ENCODE measurements around the gene TLE3. TPM values are rescaled to one million over a fixed set of nuclear protein-coding genes. Genes with fewer than 3 reads are reported as not detected.

The TLE3 gene
- total RNA-seq, 1 donor from 2014 or later = 17.6 TPM

DNA sequence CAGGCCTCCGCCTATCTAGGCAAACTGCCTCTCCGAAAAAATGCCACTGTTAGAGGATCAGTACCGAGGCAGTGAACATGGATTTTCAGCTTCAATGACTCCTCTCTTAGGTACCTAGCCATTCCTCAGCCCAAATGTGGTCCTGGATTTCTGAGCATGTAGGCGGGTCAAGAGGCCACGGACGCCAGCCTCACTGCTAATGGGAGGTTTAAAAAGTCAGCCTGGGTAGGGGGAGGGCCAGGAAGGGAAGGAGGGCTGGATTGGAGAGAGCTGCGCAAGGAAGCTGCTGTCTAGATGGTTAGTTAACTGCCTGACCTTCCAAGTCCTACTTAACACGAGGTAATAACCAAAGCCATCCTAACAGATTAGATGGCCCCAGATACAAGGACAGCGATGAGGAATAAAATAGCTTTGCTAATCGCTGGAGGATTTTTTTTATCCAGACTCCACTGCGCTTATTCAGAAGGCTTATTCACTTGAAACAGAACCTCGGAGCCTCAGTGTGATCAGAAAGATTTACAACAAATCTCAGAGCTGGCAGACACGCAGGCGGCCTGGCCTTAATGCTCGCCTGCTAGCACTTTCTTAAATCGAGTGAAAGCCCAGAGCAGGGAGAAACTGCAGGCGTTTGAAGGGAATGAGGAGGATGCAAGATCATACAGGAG lies 34.3 kb downstream of the TLE3 start:
- DNase-seq (ENCODE audit: low spot score) = peak; percentile 98

- peak; percentile 88 for DNase-seq (ENCODE audit: low spot score)
These were observed 35.3 kb downstream of the TLE3 start for GRCh38 chr15:70062321-70062956.

DNA sequence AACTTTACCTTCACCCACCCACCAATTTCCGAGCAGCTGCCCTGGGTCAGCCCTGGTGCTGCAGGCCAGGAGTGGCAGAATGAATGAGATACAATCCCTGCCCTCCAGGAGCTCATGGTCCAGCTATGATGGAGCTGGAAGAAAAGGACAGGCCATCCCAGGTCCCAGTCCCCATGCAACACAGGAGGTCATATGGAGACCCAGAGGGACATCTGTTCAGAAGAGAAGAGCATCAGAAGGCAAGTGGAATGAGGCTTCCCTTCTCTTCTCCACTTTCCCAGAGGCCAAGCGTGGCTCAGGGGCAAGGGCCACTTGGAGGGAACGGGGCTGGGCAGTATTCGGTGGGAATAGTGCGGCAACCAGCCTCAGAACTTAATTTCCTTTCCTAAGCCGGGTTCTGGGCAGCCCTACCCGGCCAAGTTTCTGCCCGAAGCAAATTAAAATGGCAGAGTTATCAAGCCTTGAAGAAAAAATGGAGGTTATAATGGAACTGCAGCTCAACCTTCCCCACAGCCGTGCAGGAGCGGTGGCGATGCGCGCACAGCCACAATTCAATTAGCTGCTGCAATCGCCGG lies 35.9 kb downstream of the TLE3 start:
- DNase-seq (ENCODE audit: low spot score) = no peak

- DNase-seq (ENCODE audit: low spot score) = peak; percentile 20
These were observed 36.8 kb downstream of the TLE3 start for GRCh38 chr15:70060993-70061305.

- no peak for DNase-seq (ENCODE audit: low spot score)
These were observed 37.3 kb downstream of the TLE3 start for GRCh38 chr15:70060214-70060992.

DNA sequence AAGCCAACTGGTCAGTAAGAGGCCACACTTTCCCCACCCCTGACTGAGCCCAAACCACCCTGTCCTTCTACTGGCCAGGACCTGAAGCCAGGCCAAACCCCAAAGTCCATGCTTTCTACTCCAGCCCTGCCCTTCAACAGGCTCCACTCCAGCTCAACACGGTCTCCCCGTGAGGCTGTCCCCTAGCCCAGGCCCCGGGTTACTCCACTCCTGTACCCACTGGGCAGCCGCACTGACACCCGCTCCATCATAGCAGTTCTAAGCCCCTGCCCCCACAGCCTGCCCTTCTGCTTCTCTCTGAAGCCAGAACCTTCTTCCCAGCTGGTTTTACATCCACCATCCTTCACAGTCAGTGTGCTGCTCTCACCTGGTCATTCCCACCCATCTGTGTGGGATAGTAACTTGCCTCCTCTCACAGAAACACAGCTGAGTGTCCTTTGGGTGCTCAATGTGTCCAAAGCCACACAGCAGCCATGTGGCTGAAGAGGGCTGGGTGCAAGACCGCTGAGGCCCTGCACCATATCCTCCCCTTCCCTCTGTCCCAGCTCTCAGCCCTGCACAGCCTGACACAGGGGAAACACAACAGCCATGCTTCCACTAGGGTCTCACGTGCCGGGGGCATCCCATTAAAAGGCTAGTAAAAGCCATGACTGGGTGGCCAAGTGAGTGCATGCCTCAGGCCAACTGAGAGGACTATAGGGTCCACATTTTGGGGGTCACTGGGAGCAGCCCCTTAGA lies 38.1 kb downstream of the TLE3 start:
- no peak for DNase-seq (ENCODE audit: low spot score)

DNA sequence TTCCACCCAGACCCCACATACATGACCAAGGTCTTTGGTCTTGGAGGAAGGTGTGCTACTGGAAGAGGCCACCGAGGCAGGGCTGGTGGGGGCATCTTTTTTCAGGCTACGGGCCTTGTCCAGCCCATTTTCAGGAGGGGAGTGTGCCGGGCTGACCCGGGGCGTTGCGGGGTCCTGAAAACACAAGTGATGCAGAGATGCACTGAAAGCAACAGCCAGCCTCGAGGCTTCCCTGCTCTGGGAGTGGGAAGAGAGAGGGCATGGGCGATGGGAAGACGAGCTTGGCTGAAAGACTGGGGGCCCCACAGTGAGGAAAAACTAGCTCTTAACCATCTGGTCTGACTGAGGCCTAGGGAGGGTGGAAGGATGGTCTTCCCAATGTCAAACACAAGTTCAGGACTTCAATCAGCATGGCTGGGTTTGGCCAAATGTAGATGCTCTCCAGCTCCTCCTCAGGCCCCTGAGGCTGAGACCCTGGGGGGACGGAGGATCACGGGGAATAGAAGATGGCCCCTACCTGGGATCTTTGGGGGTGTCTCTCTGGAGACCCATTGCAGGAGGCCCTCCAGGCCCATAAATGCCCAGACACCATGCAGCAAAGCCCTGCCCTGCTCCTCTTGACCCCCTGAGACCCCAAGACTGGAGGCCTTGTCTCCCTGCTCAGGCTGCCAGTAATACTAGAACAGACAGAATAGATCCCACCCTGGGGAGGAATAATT lies 38.9 kb downstream of the TLE3 start:
- no peak for DNase-seq (ENCODE audit: low spot score)

DNA sequence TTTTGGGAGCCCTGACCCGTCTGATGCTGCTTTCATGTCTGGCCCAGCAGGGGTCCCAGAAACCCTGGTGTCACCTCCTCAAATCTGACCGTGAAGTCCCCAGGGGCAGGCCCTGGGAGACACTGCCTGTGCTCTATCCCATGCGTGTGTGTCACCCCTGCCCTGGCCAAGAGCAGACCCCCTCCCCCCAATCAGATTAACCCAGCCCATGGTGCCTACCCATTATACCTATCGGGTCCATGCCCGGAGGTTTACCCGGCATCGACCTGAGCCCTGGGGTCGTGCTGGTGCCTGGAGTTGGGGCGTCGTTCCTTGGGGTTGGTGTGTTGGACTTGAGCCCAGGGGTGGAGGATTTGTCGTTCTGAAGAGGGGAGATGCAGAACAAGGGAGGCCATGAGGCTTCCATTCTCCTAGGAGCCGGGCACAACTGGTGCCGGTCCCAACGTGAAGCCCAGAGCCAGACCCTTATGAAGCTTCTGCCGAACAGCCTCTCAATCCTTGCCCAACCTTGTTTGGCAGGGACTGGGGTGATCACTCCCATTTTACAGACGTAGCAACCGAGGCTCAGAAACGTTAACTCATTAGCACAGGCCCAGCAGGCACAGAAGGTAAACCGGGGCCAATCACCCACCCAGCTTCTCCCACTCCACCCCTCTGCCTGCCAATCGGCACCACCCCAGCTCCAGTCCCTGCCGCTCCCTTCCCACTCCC lies 39.6 kb downstream of the TLE3 start:
- no peak for DNase-seq (ENCODE audit: low spot score)

DNA sequence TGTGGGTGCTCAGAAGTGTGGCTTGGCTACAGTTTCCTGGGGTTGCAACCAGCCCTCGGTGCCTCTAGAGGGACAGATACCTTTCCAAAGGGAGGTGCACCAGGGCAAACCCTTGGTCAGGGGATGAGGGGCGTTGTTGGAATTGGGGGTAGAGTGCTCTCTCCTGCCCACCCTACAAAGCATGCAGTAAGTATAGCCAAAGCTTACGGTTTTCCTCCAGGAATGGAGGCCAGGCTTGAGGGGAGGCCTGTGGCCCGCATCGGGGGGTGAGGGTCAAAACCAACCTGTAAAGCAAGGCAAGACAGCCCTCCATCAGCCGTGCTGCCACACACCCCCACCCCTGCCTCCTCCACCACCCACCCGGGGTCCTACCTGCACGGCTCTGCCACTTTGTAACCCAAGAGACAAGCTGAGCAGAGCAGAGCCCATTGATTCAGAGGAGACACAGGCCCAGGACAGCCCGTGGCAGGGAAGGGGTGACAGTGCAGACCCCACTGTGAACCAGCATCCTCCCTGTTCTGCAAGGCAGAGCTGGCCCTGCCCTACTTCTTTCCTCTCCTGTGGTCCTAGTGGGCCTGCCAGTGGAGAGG lies 41.5 kb downstream of the TLE3 start:
- no peak for DNase-seq (ENCODE audit: low spot score)

- DNase-seq (ENCODE audit: low spot score) = no peak
These were observed 42.1 kb downstream of the TLE3 start for GRCh38 chr15:70055601-70056051.

GRCh38 chr15:70054884-70055387 lies 42.8 kb downstream of the TLE3 start:
- DNase-seq (ENCODE audit: low spot score) = no peak

DNA sequence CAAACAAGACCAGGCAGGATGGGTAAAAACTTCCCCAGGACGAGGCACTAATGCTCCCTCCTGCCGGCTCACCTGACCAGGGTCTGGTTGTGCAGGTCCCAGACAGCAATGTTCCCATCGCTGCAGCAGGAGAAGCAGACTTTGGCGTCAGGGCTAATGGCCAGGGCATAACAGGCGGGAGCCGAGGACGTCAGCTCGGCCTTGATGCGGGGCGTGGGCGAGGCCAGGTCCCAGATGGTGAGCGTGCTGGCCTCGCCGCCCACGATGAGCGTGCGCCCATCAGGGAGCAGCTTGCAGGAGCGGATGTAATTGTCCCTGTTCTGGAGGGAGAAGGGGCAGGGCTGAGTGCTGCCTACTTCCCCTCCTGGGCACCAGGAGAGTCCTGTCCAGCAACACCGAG lies 43.4 kb downstream of the TLE3 start:
- no peak for DNase-seq (ENCODE audit: low spot score)

- DNase-seq (ENCODE audit: low spot score) = no peak
These were observed 43.9 kb downstream of the TLE3 start for GRCh38 chr15:70053716-70054229.

- no peak for DNase-seq (ENCODE audit: low spot score)
These were observed 44.6 kb downstream of the TLE3 start for GRCh38 chr15:70053001-70053715.

DNA sequence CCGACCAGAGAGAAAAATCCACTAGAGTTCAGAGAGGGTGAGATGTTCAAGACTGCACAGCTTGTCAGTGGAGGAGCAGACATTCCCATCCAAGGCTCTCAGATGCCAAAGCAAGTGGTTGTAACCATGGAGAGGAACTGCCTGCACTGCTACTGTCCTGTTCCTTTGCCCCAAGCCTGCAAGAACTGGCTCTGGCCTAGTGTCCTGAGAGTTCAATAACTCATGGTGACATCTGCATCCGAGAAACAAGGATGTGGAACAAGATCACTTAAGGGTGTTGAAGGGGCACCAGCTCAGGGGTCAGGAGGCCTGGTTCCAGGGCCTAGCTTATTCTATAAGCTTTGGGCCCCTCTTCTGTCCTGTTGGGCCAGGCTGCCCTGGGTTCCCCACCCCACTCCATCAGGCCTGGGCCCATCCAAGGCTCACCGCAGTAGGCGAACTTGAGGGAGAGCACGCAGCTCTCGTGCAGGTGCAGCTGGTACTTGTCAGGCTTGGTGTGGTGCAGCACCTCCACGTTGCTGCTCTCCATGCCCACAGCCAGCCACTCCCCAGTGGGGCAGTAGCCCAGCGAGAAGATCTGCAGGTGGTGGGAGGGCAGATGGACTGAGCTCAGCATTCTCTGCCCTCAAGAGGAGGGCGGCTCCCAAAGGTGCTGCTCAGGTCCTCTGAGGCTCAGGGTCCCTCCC lies 45.6 kb downstream of the TLE3 start:
- no peak for DNase-seq (ENCODE audit: low spot score)

- DNase-seq (ENCODE audit: low spot score) = no peak
These were observed 46.7 kb downstream of the TLE3 start for GRCh38 chr15:70050970-70051369.

DNA sequence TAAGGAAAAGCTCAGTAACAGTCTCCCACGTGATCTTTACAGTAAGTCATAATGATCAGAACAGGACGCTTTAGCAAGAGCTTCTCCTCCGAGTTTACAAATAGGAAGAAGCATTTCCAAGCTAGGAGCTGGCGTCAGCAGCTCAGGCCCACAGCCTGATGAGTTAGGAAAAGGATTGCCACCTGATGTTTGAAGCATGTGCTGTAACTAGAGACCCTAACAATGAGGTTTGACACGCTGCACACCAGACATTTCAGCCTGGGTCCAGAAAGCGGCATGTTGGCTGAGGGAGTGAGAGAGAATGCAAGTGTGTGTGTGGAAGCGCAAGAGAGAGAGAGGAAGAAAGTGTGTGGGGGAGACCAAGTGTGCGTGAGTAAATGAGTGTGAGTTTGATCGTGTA lies 47.3 kb downstream of the TLE3 start:
- DNase-seq (ENCODE audit: low spot score) = no peak

- DNase-seq (ENCODE audit: low spot score) = no peak
These were observed 47.9 kb downstream of the TLE3 start for GRCh38 chr15:70049701-70050301.
